Activated T-cell treated with anti-CD3 and anti-CD28 coated beads for 24 hours (primary cell): ENCODE measurements around the gene UVRAG.
"Not testable (repeated sequence)": the region's sequence is repeated elsewhere in the genome, so short reads cannot be mapped to it uniquely, and the experiment has no call there.

Experiments
- DNase-seq: peaks from one replicate; pipeline ENCODE4 v3.0.0-alpha.2; 2020; ENCODE audit warnings: low read depth

Gene UVRAG

GRCh38 chr11:76026862-76027261 lies 211.9 kb downstream of the UVRAG start:
- DNase-seq = no peak

- DNase-seq = no peak
These were observed 215.3 kb downstream of the UVRAG start for GRCh38 chr11:76030286-76030685.

- no peak for DNase-seq
These were observed 216.1 kb downstream of the UVRAG start for GRCh38 chr11:76030968-76031590.

GRCh38 chr11:76033699-76034098 lies 218.7 kb downstream of the UVRAG start:
- no peak for DNase-seq

GRCh38 chr11:76035020-76035419 lies 220.0 kb downstream of the UVRAG start:
- no peak for DNase-seq

- no peak for DNase-seq
These were observed 223.6 kb downstream of the UVRAG start for GRCh38 chr11:76038608-76039007.

- DNase-seq = no peak
These were observed 226.2 kb downstream of the UVRAG start for GRCh38 chr11:76041208-76041607.

GRCh38 chr11:76044750-76045320 lies 229.8 kb downstream of the UVRAG start:
- no peak for DNase-seq

GRCh38 chr11:76047231-76047630 lies 232.2 kb downstream of the UVRAG start:
- no peak for DNase-seq

GRCh38 chr11:76047766-76048165 lies 232.8 kb downstream of the UVRAG start:
- DNase-seq = no peak

- DNase-seq = no peak
These were observed 233.8 kb downstream of the UVRAG start for GRCh38 chr11:76048763-76049162.

GRCh38 chr11:76049511-76049910 lies 234.5 kb downstream of the UVRAG start:
- DNase-seq = no peak

- DNase-seq = no peak
These were observed 236.9 kb downstream of the UVRAG start for GRCh38 chr11:76051937-76052336.

- DNase-seq = no peak
These were observed 239.3 kb downstream of the UVRAG start for GRCh38 chr11:76054330-76054729.

- DNase-seq = no peak
These were observed 241.9 kb downstream of the UVRAG start for GRCh38 chr11:76056876-76057275.

- DNase-seq = not testable (repeated sequence)
These were observed 245.5 kb downstream of the UVRAG start for GRCh38 chr11:76060475-76061036.

- no peak for DNase-seq
These were observed 247.7 kb downstream of the UVRAG start for GRCh38 chr11:76062733-76063132.

- no peak for DNase-seq
These were observed 249.2 kb downstream of the UVRAG start for GRCh38 chr11:76064192-76064591.

GRCh38 chr11:76067099-76067498 lies 252.1 kb downstream of the UVRAG start:
- DNase-seq = no peak

- no peak for DNase-seq
These were observed 254.0 kb downstream of the UVRAG start for GRCh38 chr11:76069001-76069400.

- DNase-seq = no peak
These were observed 256.1 kb downstream of the UVRAG start for GRCh38 chr11:76071090-76071489.

GRCh38 chr11:76073724-76074123 lies 258.7 kb downstream of the UVRAG start:
- no peak for DNase-seq

- DNase-seq = no peak
These were observed 259.4 kb downstream of the UVRAG start for GRCh38 chr11:76074148-76075095.
